Gastroesophageal sphincter (tissue), 3 donors: Measurements from ENCODE around the gene GATAD2B.

Experiments used
- EP300 ChIP-seq: sonication (generic); formaldehyde crosslinking; IDR thresholded peaks from one replicate; pipeline ENCODE4 v1.6.1; 2017; ENCODE audit warnings: antibody characterized with exemption, mild to moderate bottlenecking
- POLR2AphosphoS5 ChIP-seq: sonication (generic); formaldehyde crosslinking; IDR thresholded peaks from one replicate; pipeline ENCODE4 v1.6.1; 2017; ENCODE audit warnings: antibody characterized with exemption
- TF ChIP-seq, protein P1 (sequence below), 4 experiments: fragments of 200-600 bp in 2 of 4; fragments of 450-650 bp in 2 of 4; sonication (generic) in 1 of 4; IDR thresholded peaks; one replicate each; pipeline ENCODE4 v1.5.1; 2017 to 2019; ENCODE audit warnings: antibody characterized with exemption in 4 of 4, mild to moderate bottlenecking in 2 of 4, moderate library complexity in 2 of 4

DNA sequence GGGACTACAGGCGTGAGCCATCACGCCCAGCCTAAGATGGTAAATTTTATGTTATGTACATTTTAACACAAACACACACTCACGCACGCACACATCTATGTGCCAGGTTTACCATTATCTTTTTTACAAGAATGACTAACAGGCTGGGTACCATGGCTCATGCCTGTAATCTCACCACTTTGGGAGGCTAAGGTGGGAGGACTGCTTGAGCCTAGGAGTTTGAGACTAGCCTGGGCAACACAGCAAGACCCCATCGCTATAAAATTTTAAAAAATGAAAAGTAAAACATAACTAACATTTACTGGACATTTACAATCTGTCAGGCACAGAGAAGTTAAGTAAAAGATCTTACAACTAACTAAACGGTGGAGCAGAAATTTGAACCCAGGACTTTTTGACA, 14.7 kb downstream of the GATAD2B start:
- TF ChIP-seq EP300 (no peak), POLR2AphosphoS5 (no peak)
- TF ChIP-seq, protein P1, sequence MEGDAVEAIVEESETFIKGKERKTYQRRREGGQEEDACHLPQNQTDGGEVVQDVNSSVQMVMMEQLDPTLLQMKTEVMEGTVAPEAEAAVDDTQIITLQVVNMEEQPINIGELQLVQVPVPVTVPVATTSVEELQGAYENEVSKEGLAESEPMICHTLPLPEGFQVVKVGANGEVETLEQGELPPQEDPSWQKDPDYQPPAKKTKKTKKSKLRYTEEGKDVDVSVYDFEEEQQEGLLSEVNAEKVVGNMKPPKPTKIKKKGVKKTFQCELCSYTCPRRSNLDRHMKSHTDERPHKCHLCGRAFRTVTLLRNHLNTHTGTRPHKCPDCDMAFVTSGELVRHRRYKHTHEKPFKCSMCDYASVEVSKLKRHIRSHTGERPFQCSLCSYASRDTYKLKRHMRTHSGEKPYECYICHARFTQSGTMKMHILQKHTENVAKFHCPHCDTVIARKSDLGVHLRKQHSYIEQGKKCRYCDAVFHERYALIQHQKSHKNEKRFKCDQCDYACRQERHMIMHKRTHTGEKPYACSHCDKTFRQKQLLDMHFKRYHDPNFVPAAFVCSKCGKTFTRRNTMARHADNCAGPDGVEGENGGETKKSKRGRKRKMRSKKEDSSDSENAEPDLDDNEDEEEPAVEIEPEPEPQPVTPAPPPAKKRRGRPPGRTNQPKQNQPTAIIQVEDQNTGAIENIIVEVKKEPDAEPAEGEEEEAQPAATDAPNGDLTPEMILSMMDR (IDR thresholded peaks at IDR 0.05), result no peak
